ENCODE measurements around the gene HPS1. TPM values are rescaled to one million over a fixed set of nuclear protein-coding genes. Genes with fewer than 3 reads are reported as not detected.

Gene HPS1
- total and polyA plus RNA-seq, 2 of the 8 experiments (the other 6 are each of a cell fraction or from before 2014, with no cell fraction given) = 38.7 to 61.7 TPM

DNA sequence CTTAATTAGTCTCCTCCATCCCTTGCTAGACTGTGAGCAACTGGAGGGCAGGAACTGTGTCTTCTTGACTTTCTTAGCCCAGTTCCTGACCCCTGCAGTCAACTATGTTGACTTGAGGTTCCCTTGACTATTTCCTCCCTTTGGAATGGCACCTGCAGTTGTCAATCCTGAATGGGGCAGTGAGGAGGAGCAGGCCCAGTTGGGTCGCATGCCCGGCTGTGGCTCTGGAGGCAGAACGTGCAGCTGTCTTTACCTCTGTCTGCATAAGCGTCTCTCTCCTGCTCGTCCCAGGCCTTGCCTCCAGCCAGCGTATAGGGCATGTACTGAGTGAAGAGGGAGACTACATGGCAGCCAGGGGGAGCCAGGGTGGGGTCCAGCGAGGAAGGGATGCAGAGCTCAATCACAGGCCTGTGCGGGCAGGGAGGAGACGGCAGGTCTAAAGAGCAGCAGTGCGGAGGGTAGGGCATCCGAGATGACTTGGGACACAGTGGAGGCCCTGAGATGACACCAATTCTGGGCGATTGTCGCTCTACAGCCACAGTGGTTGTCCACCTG is 58.6 kb downstream of the HPS1 start (continued):
- TF ChIP-seq RXRA (IDR thresholded peaks at IDR 0.05; ENCODE audit: insufficient read depth, low read depth, low read length) (no peak), CREB1 (IDR thresholded peaks at IDR 0.05) (no peak), JUND (IDR thresholded peaks at IDR 0.05; ENCODE audit: low read length) (no peak)

Data from H1 (cell line).